Activated CD8-positive, alpha-beta T cell treated with anti-CD3 and anti-CD28 coated beads, Interleukin-2, amount 10 ng/mL, durations not matched to agents 7 days and 5 days (primary cell): Measurements from ENCODE around the gene PRTFDC1. TPM values are rescaled to one million over a fixed set of nuclear protein-coding genes. Genes with fewer than 3 reads are reported as not detected.

ENCODE experiments used
- ATAC-seq: fragments of 150-1000 bp; cut with Tn5 transposase; one replicate; pipeline ENCODE4 v1.10.0; 2021; ENCODE audit warnings: moderate library complexity
- CTCF ChIA-PET: fragments of 350-600 bp; sonication (Branson Sonifier 250); formaldehyde crosslinking; loops from one replicate; lab custom pipeline; 2021; ENCODE audit warnings: antibody characterized with exemption; lab: Charles Lee
- POLR2A ChIA-PET: fragments of 350-600 bp; sonication (Branson Sonifier 250); formaldehyde crosslinking; loops from one replicate; lab custom pipeline; 2021; ENCODE audit warnings: antibody characterized with exemption; lab: Charles Lee
- DNase-seq: peaks from one replicate; pipeline ENCODE4 v3.0.0-alpha.2; 2020
- H3K27ac Mint-ChIP-seq: one replicate; pipeline ENCODE4 v1.8.0; 2021; ENCODE audit warnings: mild to moderate bottlenecking, mixed read lengths
- H3K27me3 Mint-ChIP-seq: one replicate; pipeline ENCODE4 v1.8.0; 2021; ENCODE audit warnings: low read depth, mixed read lengths
- H3K36me3 Mint-ChIP-seq: one replicate; pipeline ENCODE4 v1.8.0; 2021; ENCODE audit warnings: low read depth, mixed read lengths
- H3K4me1 Mint-ChIP-seq: one replicate; pipeline ENCODE4 v1.8.0; 2021; ENCODE audit warnings: low read depth, mixed read lengths
- H3K4me3 Mint-ChIP-seq: one replicate; pipeline ENCODE4 v1.8.0; 2021; ENCODE audit warnings: mild to moderate bottlenecking, mixed read lengths
- H3K9me3 Mint-ChIP-seq: one replicate; pipeline ENCODE4 v1.8.0; 2022; ENCODE audit warnings: mixed read lengths; ENCODE audit not compliant: insufficient read depth
- total RNA-seq, 2 experiments: library from RNA; stranded (reverse); gene quantifications; one replicate each; pipeline ENCODE4 v1.2.3, GENCODE V29; 2021

PRTFDC1 gene
- total RNA-seq, 2 experiments from 2014 or later: 1.6 to 2.9 TPM

- Mint-ChIP-seq H3K4me3 (no peak overlapping the region), H3K4me1 (peaks cover 60% of the 10 kb centered on the region), H3K36me3 (peaks cover 27% of the 10 kb centered on the region), H3K27ac (no peak overlapping the region), H3K27me3 (no peaks in the 10 kb centered on the region), H3K9me3 (no peaks in the 10 kb centered on the region)
- no peak for ATAC-seq
- CTCF ChIA-PET: interaction anchor here (1.4 kb wide), 2 partner anchors 9 to 13 kb away, joined by 4 to 5 read pairs; no protein-coding TSS in a partner anchor
- DNase-seq: no peak
- POLR2A ChIA-PET: no interaction called here
Observed at GRCh38 chr10:24884316-24884715, 68.1 kb downstream of the PRTFDC1 start.

- H3K4me3 Mint-ChIP-seq: no peak overlapping the region
- ChIA-PET CTCF (interaction anchor here (1.8 kb wide), 2 partner anchors 18 to 265 kb away, joined by 6 to 7 read pairs; no protein-coding TSS in a partner anchor), POLR2A (no interaction called here)
- H3K36me3 Mint-ChIP-seq: peaks cover 22% of the 10 kb centered on the region
- no peaks in the 10 kb centered on the region for H3K9me3 Mint-ChIP-seq
- peaks cover 49% of the 10 kb centered on the region for H3K4me1 Mint-ChIP-seq
- DNase-seq (no peak), ATAC-seq (no peak)
- peak overlapping the region; percentile 83 for H3K27ac Mint-ChIP-seq
- H3K27me3 Mint-ChIP-seq: no peaks in the 10 kb centered on the region
Observed at GRCh38 chr10:24883176-24883575, 69.2 kb downstream of the PRTFDC1 start.

GRCh38 chr10:24882047-24882698 lies 70.2 kb downstream of the PRTFDC1 start:
- Mint-ChIP-seq H3K4me1 (peaks cover 39% of the 10 kb centered on the region), H3K9me3 (no peaks in the 10 kb centered on the region), H3K27me3 (no peaks in the 10 kb centered on the region), H3K4me3 (peak overlapping the region; percentile 64), H3K27ac (peak overlapping the region; percentile 80), H3K36me3 (peaks cover 17% of the 10 kb centered on the region)
- ChIA-PET CTCF (interaction anchor here (1.1 to 1.8 kb wide), 3 partner anchors 9 to 264 kb away, joined by 3 to 7 read pairs (median 6); no protein-coding TSS in a partner anchor), POLR2A (no interaction called here)
- DNase-seq: peak; percentile 69
- peak; percentile 64 for ATAC-seq

GRCh38 chr10:24879861-24880260 lies 72.5 kb downstream of the PRTFDC1 start:
- Mint-ChIP-seq H3K4me3 (no peak overlapping the region), H3K36me3 (peaks cover 20% of the 10 kb centered on the region), H3K27ac (no peak overlapping the region), H3K27me3 (no peaks in the 10 kb centered on the region), H3K4me1 (peaks cover 27% of the 10 kb centered on the region), H3K9me3 (peaks cover 12% of the 10 kb centered on the region)
- CTCF ChIA-PET: interaction anchor here (1.1 kb wide), 1 partner anchor 15 kb away, joined by 3 read pairs; no protein-coding TSS in a partner anchor
- POLR2A ChIA-PET: no interaction called here
- ATAC-seq (no peak), DNase-seq (no peak)

- H3K27me3 Mint-ChIP-seq: no peaks in the 10 kb centered on the region
- no peak for DNase-seq
- ATAC-seq: no peak
- no peak overlapping the region for H3K27ac Mint-ChIP-seq
- POLR2A ChIA-PET: no interaction called here
- H3K4me1 Mint-ChIP-seq: peaks cover 8% of the 10 kb centered on the region
- H3K9me3 Mint-ChIP-seq: peaks cover 20% of the 10 kb centered on the region
- CTCF ChIA-PET: no interaction called here
- no peak overlapping the region for H3K4me3 Mint-ChIP-seq
- H3K36me3 Mint-ChIP-seq: peaks cover 13% of the 10 kb centered on the region
Observed at GRCh38 chr10:24874133-24874532, 78.3 kb downstream of the PRTFDC1 start.

GRCh38 chr10:24873281-24873683 lies 79.1 kb downstream of the PRTFDC1 start:
- Mint-ChIP-seq H3K4me1 (peaks cover 8% of the 10 kb centered on the region), H3K27me3 (no peaks in the 10 kb centered on the region), H3K9me3 (peaks cover 20% of the 10 kb centered on the region), H3K27ac (no peak overlapping the region), H3K36me3 (peaks cover 13% of the 10 kb centered on the region), H3K4me3 (no peak overlapping the region)
- ChIA-PET CTCF (no interaction called here), POLR2A (no interaction called here)
- no peak for ATAC-seq
- DNase-seq: no peak

GRCh38 chr10:24872790-24873182 lies 79.6 kb downstream of the PRTFDC1 start:
- no peak for DNase-seq
- H3K27me3 Mint-ChIP-seq: no peaks in the 10 kb centered on the region
- peaks cover 8% of the 10 kb centered on the region for H3K4me1 Mint-ChIP-seq
- no peak overlapping the region for H3K27ac Mint-ChIP-seq
- peaks cover 20% of the 10 kb centered on the region for H3K9me3 Mint-ChIP-seq
- H3K36me3 Mint-ChIP-seq: peaks cover 13% of the 10 kb centered on the region
- ChIA-PET POLR2A (no interaction called here), CTCF (no interaction called here)
- no peak overlapping the region for H3K4me3 Mint-ChIP-seq
- ATAC-seq: no peak

GRCh38 chr10:24872049-24872789 lies 80.2 kb downstream of the PRTFDC1 start:
- H3K27me3 Mint-ChIP-seq: no peaks in the 10 kb centered on the region
- DNase-seq (no peak), ATAC-seq (no peak)
- CTCF ChIA-PET: interaction anchor here (0.6 to 1.3 kb wide), 2 partner anchors 13 to 226 kb away, joined by 4 read pairs; no protein-coding TSS in a partner anchor
- H3K27ac Mint-ChIP-seq: no peak overlapping the region
- POLR2A ChIA-PET: interaction anchor here (1.2 kb wide), 1 partner anchor 127 kb away, joined by 3 read pairs; no protein-coding TSS in a partner anchor
- H3K4me3 Mint-ChIP-seq: no peak overlapping the region
- peaks cover 20% of the 10 kb centered on the region for H3K9me3 Mint-ChIP-seq
- H3K4me1 Mint-ChIP-seq: peaks cover 12% of the 10 kb centered on the region
- peaks cover 13% of the 10 kb centered on the region for H3K36me3 Mint-ChIP-seq

- Mint-ChIP-seq H3K4me1 (peaks cover 20% of the 10 kb centered on the region), H3K4me3 (no peak overlapping the region), H3K27me3 (no peaks in the 10 kb centered on the region), H3K27ac (no peak overlapping the region), H3K9me3 (peaks cover 16% of the 10 kb centered on the region), H3K36me3 (peaks cover 9% of the 10 kb centered on the region)
- DNase-seq: no peak
- POLR2A ChIA-PET: interaction anchor here (0.7 to 1.2 kb wide), 2 partner anchors 10 to 128 kb away, joined by 3 read pairs; no protein-coding TSS in a partner anchor
- no peak for ATAC-seq
- CTCF ChIA-PET: interaction anchor here (0.6 to 1.3 kb wide), 3 partner anchors 14 to 225 kb away, joined by 3 to 4 read pairs (median 4); no protein-coding TSS in a partner anchor
Observed at GRCh38 chr10:24871011-24871935, 81.1 kb downstream of the PRTFDC1 start.

GRCh38 chr10:24869354-24870015 lies 82.9 kb downstream of the PRTFDC1 start:
- ChIA-PET POLR2A (no interaction called here), CTCF (no interaction called here)
- H3K27me3 Mint-ChIP-seq: no peaks in the 10 kb centered on the region
- H3K27ac Mint-ChIP-seq: no peak overlapping the region
- DNase-seq (no peak), ATAC-seq (no peak)
- peaks cover 6% of the 10 kb centered on the region for H3K36me3 Mint-ChIP-seq
- H3K9me3 Mint-ChIP-seq: peaks cover 7% of the 10 kb centered on the region
- no peak overlapping the region for H3K4me3 Mint-ChIP-seq
- H3K4me1 Mint-ChIP-seq: peaks cover 32% of the 10 kb centered on the region
